HG02571 (cell line): Measurements from ENCODE around the gene WASHC4.

ENCODE experiments used
- ATAC-seq: cut with Tn5 transposase; IDR thresholded peaks from one replicate; pipeline ENCODE4 v1.9.1; 2021; ENCODE audit warnings: mild to moderate bottlenecking, moderate library complexity; ENCODE audit not compliant: unreplicated experiment

The WASHC4 gene, protein sequence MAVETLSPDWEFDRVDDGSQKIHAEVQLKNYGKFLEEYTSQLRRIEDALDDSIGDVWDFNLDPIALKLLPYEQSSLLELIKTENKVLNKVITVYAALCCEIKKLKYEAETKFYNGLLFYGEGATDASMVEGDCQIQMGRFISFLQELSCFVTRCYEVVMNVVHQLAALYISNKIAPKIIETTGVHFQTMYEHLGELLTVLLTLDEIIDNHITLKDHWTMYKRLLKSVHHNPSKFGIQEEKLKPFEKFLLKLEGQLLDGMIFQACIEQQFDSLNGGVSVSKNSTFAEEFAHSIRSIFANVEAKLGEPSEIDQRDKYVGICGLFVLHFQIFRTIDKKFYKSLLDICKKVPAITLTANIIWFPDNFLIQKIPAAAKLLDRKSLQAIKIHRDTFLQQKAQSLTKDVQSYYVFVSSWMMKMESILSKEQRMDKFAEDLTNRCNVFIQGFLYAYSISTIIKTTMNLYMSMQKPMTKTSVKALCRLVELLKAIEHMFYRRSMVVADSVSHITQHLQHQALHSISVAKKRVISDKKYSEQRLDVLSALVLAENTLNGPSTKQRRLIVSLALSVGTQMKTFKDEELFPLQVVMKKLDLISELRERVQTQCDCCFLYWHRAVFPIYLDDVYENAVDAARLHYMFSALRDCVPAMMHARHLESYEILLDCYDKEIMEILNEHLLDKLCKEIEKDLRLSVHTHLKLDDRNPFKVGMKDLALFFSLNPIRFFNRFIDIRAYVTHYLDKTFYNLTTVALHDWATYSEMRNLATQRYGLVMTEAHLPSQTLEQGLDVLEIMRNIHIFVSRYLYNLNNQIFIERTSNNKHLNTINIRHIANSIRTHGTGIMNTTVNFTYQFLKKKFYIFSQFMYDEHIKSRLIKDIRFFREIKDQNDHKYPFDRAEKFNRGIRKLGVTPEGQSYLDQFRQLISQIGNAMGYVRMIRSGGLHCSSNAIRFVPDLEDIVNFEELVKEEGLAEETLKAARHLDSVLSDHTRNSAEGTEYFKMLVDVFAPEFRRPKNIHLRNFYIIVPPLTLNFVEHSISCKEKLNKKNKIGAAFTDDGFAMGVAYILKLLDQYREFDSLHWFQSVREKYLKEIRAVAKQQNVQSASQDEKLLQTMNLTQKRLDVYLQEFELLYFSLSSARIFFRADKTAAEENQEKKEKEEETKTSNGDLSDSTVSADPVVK

DNA sequence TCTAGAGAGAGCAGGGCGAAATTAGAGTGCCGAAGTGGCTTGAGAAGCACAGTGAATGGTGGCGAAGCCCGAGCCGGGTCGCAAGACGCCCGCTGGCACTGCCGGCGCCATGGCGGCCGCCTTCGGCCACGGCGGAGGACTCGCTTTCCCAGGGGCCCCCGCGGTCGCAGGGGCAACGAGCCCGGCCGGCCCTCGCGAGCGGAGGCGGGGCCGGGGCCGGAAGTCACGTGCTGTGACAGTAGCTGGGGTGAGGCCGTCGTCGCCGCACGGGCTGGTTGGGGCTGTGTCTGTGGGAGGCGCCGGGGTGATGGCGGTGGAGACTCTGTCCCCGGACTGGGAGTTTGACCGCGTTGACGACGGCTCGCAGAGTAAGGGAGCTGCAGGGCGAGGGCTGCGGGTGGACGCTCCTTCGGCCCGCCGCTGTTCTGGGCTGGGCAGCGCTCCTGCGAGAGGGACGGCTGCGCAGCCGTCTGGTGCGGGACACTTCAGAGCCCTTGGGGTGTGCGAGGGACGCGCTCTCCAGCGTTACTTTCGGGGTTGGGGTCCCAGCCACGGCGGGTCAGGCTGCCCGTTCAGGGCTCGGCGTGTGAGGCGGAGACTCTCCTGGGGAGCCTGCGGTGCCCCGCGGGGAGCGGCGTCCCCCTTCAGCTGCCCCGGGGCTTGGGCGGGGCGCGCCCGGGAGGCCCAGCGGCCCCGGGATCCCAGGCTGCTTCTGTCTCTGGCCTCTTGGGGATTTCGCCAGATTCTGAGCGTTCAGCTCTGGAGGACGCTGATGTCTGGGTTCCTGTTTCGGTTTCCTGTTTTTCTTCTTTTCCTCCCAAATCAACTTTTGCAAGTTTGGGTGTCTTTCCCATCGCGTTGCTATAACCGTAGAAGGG, at the start of gene WASHC4:
Gene WASHC4 (plus strand): TSS at position 238 of the 878 bp plus-strand sequence. CDS start 70 bp downstream, at position 308.
- peak; percentile 89 for ATAC-seq

GRCh38 chr12:105060715-105061378, 46.7 kb upstream of the WASHC4 start:
- ATAC-seq: no peak

DNA sequence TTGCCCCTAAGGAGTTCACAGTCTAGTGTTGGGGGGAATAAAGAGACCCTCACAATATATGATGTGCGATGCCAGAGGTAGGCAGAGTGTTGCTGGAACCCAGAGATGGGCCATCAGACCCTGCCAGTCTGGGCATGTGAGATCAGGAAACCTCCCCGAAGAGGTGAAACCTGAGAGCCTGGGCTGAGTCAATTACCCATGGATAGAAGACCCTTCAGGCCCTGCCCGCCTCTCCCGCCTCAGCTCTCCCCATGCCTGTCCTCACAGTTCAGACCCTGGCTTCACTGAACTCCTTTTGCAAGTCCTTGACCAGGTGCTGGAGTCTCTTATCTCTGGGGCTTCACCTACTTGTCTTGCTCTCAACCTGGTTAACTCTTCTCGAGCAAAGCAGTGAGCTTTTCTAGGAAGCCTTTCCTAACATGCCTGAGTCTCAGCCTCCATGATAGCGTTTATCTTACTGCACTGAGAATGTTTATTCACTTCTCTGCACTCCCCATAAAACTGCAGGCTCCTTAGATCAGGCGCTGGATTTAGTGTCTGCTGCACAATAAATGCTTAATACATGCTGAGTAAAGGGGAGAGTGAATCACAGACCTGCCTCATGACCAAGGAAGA, 42.9 kb upstream of the WASHC4 start:
- no peak for ATAC-seq

DNA sequence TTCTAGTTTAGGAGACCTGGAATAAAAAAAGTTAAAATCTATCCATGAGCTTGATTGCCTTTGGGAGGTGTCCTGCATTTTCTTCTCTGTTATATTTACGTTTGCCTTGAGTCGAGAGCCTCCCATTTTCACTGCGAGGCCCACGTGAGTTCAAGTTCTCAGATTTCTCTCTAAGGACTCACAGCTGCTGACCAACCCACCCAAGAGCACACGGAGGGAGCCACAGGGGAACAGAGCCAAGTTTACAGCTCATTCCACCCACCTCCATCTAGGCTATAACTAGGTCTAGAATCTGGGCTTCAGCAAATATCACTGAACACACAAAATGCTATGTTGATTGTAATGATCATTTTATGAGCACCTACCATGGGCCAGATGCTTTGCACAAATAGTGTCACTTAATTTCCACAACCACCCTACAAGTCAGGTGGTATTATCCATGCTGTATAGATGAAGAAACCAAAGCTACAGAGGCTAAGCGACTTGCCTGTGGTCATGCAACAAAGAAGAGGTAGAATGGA, 40.0 kb upstream of the WASHC4 start:
- no peak for ATAC-seq

GRCh38 chr12:105069936-105070702, 37.4 kb upstream of the WASHC4 start:
- no peak for ATAC-seq

GRCh38 chr12:105071981-105072380, 35.5 kb upstream of the WASHC4 start:
- ATAC-seq: no peak

DNA sequence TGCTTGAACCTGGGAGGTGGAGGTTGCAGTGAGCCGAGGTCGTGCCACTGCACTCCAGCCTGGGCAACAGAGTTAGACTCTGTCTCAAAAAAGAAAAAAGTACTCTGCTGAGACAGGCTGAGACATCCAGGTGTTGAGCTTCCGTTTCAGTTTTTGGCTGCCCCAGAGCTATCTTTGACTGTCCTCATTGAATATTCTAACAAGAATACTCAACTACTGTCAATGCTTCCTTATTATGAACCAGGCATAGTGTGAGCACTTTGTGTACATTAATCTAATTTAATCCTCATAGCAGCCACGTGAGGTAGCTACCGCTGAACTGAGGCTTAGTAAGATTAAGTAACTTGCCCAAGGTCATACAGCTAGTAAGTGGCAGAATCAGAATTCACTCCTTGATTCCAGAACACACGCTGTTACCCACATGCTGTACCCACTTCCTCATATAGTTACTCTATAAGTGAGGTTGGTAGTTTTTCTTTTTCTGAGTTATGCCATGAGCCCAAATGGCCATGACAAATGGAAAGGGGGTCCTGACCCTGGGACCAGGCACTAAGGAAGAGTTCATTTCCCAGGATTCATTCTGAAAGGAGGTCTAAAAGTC, 34.5 kb upstream of the WASHC4 start:
- no peak for ATAC-seq

GRCh38 chr12:105076098-105076497, 31.4 kb upstream of the WASHC4 start:
- ATAC-seq: no peak

DNA sequence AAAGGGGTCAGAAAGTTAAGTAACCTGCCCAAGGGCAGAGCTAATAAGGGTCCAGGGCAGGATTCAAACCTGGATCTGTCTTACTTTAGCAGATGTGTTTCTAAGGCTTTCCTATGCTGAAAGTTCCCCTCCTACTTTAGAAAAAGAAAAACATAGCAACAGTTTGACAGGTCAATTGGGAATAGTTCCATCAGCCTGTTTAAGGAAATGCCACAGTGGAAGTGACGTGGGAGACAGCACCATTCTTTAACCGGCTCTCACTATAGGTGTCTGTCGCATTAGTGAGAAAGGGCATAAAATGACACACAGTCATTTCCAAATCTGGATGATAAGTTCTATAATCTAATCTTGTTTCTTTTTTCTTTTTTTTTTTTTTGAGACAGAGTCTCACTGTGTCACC, 30.6 kb upstream of the WASHC4 start:
- ATAC-seq: no peak

GRCh38 chr12:105077435-105077834, 30.1 kb upstream of the WASHC4 start:
- ATAC-seq: no peak

GRCh38 chr12:105078712-105079570, 28.6 kb upstream of the WASHC4 start:
- no peak for ATAC-seq

DNA sequence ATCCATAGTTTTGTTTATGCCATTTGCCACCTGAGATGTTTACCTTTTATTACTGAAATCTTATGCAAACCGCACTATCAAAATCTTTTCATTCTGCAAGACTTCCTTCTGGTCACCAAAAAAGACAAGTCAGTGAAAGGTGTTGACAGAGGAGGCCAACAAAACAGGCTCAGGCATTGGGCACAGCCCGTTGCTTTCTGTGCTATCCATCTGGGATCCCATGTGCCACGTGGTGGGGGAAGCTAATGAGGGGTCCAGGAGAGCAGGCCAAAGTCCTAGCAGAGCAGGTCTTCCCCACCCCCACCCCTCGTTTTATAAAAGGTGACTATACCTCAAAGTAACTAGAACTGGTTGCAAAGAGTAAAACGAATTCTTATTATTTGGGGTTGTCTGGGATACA, 24.5 kb upstream of the WASHC4 start:
- ATAC-seq: no peak

GRCh38 chr12:105083551-105084105, 23.9 kb upstream of the WASHC4 start:
- peak; percentile 23 for ATAC-seq

GRCh38 chr12:105084251-105085250, 23.0 kb upstream of the WASHC4 start, which contains the start of gene ALDH1L2:
Gene ALDH1L2, minus strand, starts transcription at chr12:105084458. Its CDS starts 22 bp downstream, at chr12:105084436.
- ATAC-seq: peak; percentile 84

DNA sequence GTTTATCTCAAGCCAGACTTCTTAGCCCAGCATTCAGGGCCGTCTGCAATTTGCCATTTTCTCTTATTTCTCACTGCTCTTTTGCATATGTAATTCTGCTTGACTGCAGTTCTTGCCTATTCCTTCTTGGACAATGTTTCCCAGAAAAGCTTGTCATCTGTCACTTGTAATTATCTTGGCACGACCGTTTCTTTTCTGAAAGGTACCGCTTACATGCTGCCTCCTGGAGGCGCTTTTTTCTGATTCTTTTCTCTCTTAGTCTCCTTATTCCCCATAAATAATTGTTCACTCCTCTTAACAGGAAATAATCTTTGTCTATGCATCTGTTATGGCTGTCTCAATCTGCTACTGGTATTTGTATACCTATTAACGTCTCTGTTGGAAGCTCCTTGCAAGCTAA, 22.0 kb upstream of the WASHC4 start:
- no peak for ATAC-seq
